ENCODE data around the gene ELOVL6.

GRCh38 chr4:110198435-110199416 lies at the start of gene ELOVL6:
- TF ChIP-seq CTCF (IDR thresholded peaks at IDR 0.05) (no peak), POLR2A (IDR thresholded peaks at IDR 0.05) (no peak), POLR2AphosphoS5 (IDR thresholded peaks at IDR 0.05) (no peak)
